GM19035 (cell line): ENCODE results near the gene DLD.
"Not testable (repeated sequence)": the region's sequence is repeated elsewhere in the genome, so short reads cannot be mapped to it uniquely, and the experiment has no call there.

Experiments
- ATAC-seq: cut with Tn5 transposase; IDR thresholded peaks from one replicate; pipeline ENCODE4 v1.9.1; 2021; ENCODE audit not compliant: unreplicated experiment

Gene DLD

GRCh38 chr7:107890962-107891635 lies at the start of gene DLD:
DLD (plus strand) TSS chr7:107891183; CDS start chr7:107891251, 68 bp downstream.
- ATAC-seq: peak; percentile 99

- no peak for ATAC-seq
Observed at GRCh38 chr7:107842213-107842612, 48.8 kb upstream of the DLD start.

GRCh38 chr7:107843184-107843583 lies 47.8 kb upstream of the DLD start:
- no peak for ATAC-seq

GRCh38 chr7:107846324-107846723 lies 44.7 kb upstream of the DLD start:
- ATAC-seq: no peak

- ATAC-seq: no peak
Observed at GRCh38 chr7:107847168-107847835, 43.7 kb upstream of the DLD start.

GRCh38 chr7:107847836-107848175 lies 43.2 kb upstream of the DLD start:
- ATAC-seq: not testable (repeated sequence)

- not testable (repeated sequence) for ATAC-seq
Observed at GRCh38 chr7:107848211-107848610, 42.8 kb upstream of the DLD start.

- no peak for ATAC-seq
Observed at GRCh38 chr7:107850216-107850615, 40.8 kb upstream of the DLD start.

- no peak for ATAC-seq
Observed at GRCh38 chr7:107850643-107851042, 40.3 kb upstream of the DLD start.

- ATAC-seq: no peak
Observed at GRCh38 chr7:107854454-107854853, 36.5 kb upstream of the DLD start.

- ATAC-seq: no peak
Observed at GRCh38 chr7:107854989-107855388, 36.0 kb upstream of the DLD start.

- ATAC-seq: peak; percentile 67
Observed at GRCh38 chr7:107856806-107857540, 34.0 kb upstream of the DLD start.

GRCh38 chr7:107857541-107857912 lies 33.5 kb upstream of the DLD start:
- ATAC-seq: no peak

GRCh38 chr7:107858280-107858679 lies 32.7 kb upstream of the DLD start:
- no peak for ATAC-seq

GRCh38 chr7:107860279-107860961 lies 30.6 kb upstream of the DLD start:
- ATAC-seq: no peak

GRCh38 chr7:107860981-107861652 lies 29.9 kb upstream of the DLD start:
- no peak for ATAC-seq

GRCh38 chr7:107865956-107866775 lies 24.8 kb upstream of the DLD start:
- no peak for ATAC-seq

- ATAC-seq: no peak
Observed at GRCh38 chr7:107867858-107868466, 23.0 kb upstream of the DLD start.

GRCh38 chr7:107870427-107871000 lies 20.5 kb upstream of the DLD start:
- ATAC-seq: no peak
